Mucosa of stomach (tissue), 1 donor: ENCODE data around the gene HOXB4.

ENCODE experiments used
- H3K27me3 ChIP-seq: one replicate; pipeline ENCODE4 v1.7.0; 2013; ENCODE audit warnings: mild to moderate bottlenecking, low read length; ENCODE audit not compliant: control insufficient read depth, insufficient read depth
- H3K36me3 ChIP-seq: one replicate; pipeline ENCODE4 v1.7.0; 2013; ENCODE audit warnings: low read length; ENCODE audit not compliant: control insufficient read depth, insufficient read depth
- H3K4me1 ChIP-seq: one replicate; pipeline ENCODE4 v1.7.0; 2013; ENCODE audit warnings: mild to moderate bottlenecking, low read length; ENCODE audit not compliant: control insufficient read depth, insufficient read depth
- H3K4me3 ChIP-seq: one replicate; pipeline ENCODE4 v1.7.0; 2013; ENCODE audit warnings: low read length
- H3K9ac ChIP-seq: one replicate; pipeline ENCODE4 v1.7.0; 2013; ENCODE audit warnings: mild to moderate bottlenecking, low read length, moderate library complexity
- H3K9me3 ChIP-seq: one replicate; pipeline ENCODE4 v1.7.0; 2013; ENCODE audit warnings: mild to moderate bottlenecking, low read length, moderate library complexity; ENCODE audit not compliant: control insufficient read depth
- donor health status: Pancreatic carcinoma.

The HOXB4 gene

GRCh38 chr17:48577946-48578615, at the start of gene HOXB4:
HOXB4 (minus strand) TSS chr17:48578350; CDS start chr17:48578319, 31 bp downstream.
- Histone ChIP-seq H3K9ac (peak within 1 kb of the TSS; percentile 62), H3K27me3 (peaks cover 89% of the 10 kb centered on the region), H3K36me3 (no peaks in the 10 kb centered on the region), H3K4me3 (peak within 1 kb of the TSS; percentile 4), H3K4me1 (peaks cover 8% of the 10 kb centered on the region), H3K9me3 (no peaks in the 10 kb centered on the region)

GRCh38 chr17:48627118-48627597, 49.0 kb upstream of the HOXB4 start:
- no peaks in the 10 kb centered on the region for H3K9me3 ChIP-seq
- no peaks in the 10 kb centered on the region for H3K36me3 ChIP-seq
- no peak overlapping the region for H3K4me3 ChIP-seq
- H3K27me3 ChIP-seq, result peaks cover 99% of the 10 kb centered on the region
- no peak overlapping the region for H3K9ac ChIP-seq
- peaks cover 17% of the 10 kb centered on the region for H3K4me1 ChIP-seq

DNA sequence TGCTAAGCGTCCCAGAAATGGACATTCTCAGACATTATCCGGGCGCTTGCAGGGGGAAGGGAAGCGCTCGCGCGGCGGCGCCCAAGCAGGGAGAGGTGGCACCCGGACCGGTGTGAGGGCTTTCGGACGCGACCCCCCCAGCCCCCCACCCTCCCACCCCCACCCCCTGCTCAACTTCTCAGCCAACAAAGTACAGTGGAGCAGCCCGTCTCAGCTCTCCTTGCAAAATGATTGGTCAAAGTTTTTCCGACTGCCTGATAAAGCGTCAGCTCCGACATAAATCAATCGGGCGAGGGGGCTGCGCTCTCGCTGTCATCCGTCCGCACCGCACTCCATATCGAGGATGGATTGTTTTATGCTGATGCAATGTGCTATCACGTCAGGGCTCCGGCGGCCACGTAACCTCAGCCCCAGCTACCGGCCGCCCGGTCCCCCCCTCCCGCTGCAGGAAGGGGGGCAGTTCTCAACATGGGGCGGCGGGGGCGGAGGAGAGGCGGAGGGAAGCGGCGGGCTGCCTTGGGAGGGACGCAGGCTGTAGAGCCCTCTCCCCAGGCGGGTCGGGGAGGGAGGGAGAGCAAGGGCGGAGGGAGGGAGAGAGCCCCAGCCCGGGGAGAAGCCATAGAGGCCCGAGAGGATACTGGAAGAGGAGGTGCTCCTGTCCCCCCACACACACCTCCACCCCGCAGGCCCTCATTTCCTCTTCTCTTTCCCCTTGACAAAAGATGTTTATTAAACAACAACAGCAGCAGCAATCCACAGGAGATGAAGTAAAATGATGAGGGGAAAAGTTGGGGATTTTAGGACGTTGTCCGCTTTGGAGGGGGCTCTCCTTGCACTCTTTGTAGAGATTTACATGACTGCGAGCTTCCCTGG, 48.3 kb upstream of the HOXB4 start, which contains the start of gene HOXB9:
Gene HOXB9, minus strand, starts transcription at position 114 of the 873 bp plus-strand sequence. Its CDS starts 89 bp downstream, at position 25.
- no peak within 1 kb of the TSS for H3K4me3 ChIP-seq
- H3K4me1 ChIP-seq, result peaks cover 17% of the 10 kb centered on the region
- peaks cover 99% of the 10 kb centered on the region for H3K27me3 ChIP-seq
- no peaks in the 10 kb centered on the region for H3K36me3 ChIP-seq
- no peak within 1 kb of the TSS for H3K9ac ChIP-seq
- H3K9me3 ChIP-seq, result no peaks in the 10 kb centered on the region

DNA sequence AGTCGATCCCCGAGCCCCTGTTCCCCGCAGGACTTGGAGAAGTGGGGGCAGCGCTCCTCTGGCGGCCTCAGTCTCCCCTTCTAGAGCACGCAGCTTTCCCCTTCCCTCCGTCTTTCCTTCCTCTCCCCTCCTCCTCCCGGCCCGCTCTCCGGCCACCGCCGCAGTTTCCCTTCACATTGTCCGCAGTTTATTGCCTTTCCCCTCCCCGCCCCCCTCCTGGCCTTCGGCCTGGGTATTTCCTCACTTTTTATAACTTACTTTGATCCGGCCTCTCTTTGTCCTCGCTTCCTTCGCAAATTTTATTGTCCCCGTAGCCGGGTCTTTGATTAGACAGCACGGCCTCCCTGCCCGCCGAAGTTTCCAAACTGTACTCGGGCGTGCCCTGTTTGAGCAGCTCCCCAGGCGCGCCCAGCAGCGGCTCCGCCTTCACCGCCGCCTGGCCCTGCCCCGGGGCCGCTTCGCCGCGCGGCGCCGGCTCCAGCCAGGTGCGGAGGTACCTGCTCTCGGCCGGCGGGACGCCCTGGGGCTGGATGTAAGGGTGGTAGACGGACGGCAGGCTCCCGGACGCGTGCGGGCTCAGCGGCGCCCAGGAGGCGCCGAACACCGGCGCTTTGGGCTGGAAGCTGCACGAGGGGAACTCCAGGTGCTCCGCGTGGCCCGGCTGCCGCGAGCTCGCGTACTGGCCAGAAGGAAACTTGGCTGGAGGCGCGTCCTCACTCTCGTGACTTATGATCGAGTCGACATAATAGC, 47.5 kb upstream of the HOXB4 start:
- Histone ChIP-seq H3K4me1 (peaks cover 17% of the 10 kb centered on the region), H3K36me3 (no peaks in the 10 kb centered on the region), H3K27me3 (peaks cover 99% of the 10 kb centered on the region), H3K9ac (no peak overlapping the region), H3K4me3 (no peak overlapping the region), H3K9me3 (no peaks in the 10 kb centered on the region)

DNA sequence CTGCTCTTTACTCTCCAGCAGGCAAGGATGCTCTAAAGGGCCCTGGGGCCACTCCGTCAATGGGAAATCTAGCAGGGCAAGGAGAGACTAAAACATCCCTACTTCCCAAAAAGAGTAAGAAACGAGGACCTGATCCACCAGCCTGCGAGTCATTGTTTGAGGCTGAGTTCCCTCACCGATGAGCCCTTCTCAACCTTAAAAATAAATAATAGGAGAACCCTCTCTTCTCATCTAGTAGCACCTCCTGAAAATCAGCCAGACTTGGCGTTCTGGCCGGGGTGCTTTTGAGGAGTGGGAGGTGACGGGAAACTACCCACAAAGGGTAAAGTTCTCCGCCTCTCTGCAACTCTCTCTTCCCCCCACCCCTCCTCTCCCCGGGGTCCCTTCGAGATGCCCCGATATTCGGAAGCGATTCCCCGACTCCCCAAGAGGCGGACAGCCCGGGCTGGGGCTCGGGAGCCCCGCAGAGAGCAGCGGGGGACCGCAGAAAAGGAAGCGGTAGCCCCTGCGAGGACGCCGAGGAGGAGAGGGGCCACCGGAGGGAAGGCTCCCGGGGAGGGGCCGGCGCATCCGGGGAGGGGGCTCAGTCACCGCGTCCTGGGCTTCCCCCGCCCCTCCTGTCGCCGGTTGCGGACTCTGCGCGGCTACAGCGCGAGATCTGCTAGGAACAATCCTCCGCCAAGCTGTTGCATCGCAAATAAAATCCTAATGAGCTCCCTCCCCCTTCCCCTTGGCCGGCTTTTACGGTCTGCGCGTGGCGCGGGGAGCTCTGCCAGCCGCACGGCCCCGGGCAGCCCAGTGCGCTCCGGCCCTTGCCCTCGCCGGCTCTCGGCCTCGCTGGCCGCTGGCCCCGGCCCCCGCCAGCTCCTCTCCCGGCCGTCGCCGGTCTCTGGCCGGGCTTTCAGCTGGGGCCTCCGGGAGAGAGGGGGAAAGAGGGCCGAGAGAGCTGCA, 46.7 kb upstream of the HOXB4 start:
- H3K9me3 ChIP-seq, result no peaks in the 10 kb centered on the region
- H3K36me3 ChIP-seq, result no peaks in the 10 kb centered on the region
- H3K27me3 ChIP-seq, result peaks cover 99% of the 10 kb centered on the region
- H3K4me3 ChIP-seq, result no peak overlapping the region
- H3K9ac ChIP-seq, result no peak overlapping the region
- peaks cover 17% of the 10 kb centered on the region for H3K4me1 ChIP-seq

- H3K27me3 ChIP-seq, result peaks cover 99% of the 10 kb centered on the region
- H3K9me3 ChIP-seq, result no peaks in the 10 kb centered on the region
- peaks cover 17% of the 10 kb centered on the region for H3K4me1 ChIP-seq
- no peak overlapping the region for H3K4me3 ChIP-seq
- H3K36me3 ChIP-seq, result no peaks in the 10 kb centered on the region
- H3K9ac ChIP-seq, result no peak overlapping the region
These were observed 46.0 kb upstream of the HOXB4 start for GRCh38 chr17:48624118-48624517.

- peaks cover 17% of the 10 kb centered on the region for H3K4me1 ChIP-seq
- H3K27me3 ChIP-seq, result peaks cover 99% of the 10 kb centered on the region
- H3K36me3 ChIP-seq, result no peaks in the 10 kb centered on the region
- no peak overlapping the region for H3K9ac ChIP-seq
- no peak overlapping the region for H3K4me3 ChIP-seq
- H3K9me3 ChIP-seq, result no peaks in the 10 kb centered on the region
These were observed 45.4 kb upstream of the HOXB4 start for GRCh38 chr17:48623583-48623982.

DNA sequence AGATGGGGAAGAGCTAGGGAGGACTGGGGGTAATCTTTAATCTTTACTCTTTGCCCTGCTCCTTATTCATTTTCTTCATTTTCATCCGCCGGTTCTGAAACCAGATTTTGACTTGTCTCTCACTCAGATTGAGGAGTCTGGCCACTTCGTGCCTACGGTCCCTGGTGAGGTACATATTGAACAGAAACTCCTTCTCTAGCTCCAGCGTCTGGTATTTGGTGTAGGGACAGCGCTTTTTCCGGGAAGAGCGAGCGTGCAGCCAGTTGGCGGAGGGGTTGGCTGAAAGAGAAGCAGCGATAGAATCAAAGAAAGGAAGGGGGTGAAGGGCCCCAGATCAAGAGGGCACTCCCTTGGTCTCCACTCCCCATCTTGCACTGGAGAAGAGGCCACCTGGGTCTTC, 44.7 kb upstream of the HOXB4 start:
- Histone ChIP-seq H3K4me3 (no peak overlapping the region), H3K36me3 (no peaks in the 10 kb centered on the region), H3K27me3 (peaks cover 99% of the 10 kb centered on the region), H3K9ac (no peak overlapping the region), H3K4me1 (peaks cover 17% of the 10 kb centered on the region), H3K9me3 (no peaks in the 10 kb centered on the region)

DNA sequence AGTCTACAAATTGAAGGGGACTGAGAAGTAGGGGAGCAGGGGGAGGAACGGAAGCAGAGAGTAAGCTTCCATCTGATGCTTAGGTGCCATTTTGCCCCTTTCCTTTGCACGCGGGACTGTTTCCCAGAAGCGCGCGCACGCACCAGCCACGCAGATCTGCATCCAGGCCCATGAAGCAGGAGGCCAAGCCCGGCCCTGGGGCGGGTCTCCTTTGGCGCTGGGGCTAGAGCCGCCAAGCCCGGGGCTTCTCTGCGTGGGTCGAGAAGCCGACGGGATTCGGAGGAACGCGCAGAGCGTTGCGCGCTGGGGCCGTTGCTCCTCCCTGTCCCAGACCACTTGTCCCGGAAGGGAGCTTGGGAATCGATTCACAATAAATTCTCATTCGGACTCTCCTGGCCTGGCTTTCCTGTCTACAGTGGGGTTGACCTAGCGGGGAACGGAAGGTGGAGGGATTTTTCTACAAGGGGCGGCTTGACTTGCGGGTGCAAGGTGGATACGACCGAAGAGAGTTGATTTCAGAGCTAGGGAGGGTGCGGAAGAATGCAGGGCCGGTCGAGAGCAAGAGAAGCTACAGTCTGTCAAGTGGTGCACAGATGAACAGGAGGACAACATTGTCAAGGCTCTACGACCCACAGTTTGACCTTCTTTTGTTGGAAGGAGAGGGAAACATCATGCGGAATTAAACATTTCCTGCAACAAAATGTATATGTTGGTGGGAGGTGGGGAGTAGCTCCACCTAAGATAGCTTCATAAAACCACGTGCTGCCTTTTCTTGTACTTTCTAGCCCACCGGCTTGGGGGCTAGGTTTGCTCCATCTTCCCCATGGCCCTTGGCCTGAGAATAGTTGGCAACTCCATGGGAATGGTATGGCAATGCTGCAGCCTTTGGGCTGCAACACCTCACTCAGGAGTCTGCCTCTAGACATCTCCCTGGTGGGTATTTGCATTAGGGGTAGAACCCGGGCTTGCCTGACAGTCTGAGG, 43.6 kb upstream of the HOXB4 start:
- H3K27me3 ChIP-seq, result peaks cover 99% of the 10 kb centered on the region
- no peaks in the 10 kb centered on the region for H3K9me3 ChIP-seq
- H3K4me1 ChIP-seq, result peaks cover 15% of the 10 kb centered on the region
- no peak overlapping the region for H3K9ac ChIP-seq
- H3K4me3 ChIP-seq, result no peak overlapping the region
- H3K36me3 ChIP-seq, result no peaks in the 10 kb centered on the region

GRCh38 chr17:48620461-48621139, 42.5 kb upstream of the HOXB4 start:
- Histone ChIP-seq H3K9ac (no peak overlapping the region), H3K36me3 (no peaks in the 10 kb centered on the region), H3K9me3 (no peaks in the 10 kb centered on the region), H3K4me1 (peaks cover 7% of the 10 kb centered on the region), H3K27me3 (peaks cover 100% of the 10 kb centered on the region), H3K4me3 (no peak overlapping the region)
